NCI-H2107 treated with DMSO at 0.1 percent for 48 hours (cell line): Measurements from ENCODE around the gene GPRC5B.

ENCODE experiments used
- DNase-seq: peaks from one replicate; lab custom pipeline; 2025; ENCODE audit not compliant: unreplicated experiment; lab: John Stamatoyannopoulos, UW

Gene GPRC5B

DNA sequence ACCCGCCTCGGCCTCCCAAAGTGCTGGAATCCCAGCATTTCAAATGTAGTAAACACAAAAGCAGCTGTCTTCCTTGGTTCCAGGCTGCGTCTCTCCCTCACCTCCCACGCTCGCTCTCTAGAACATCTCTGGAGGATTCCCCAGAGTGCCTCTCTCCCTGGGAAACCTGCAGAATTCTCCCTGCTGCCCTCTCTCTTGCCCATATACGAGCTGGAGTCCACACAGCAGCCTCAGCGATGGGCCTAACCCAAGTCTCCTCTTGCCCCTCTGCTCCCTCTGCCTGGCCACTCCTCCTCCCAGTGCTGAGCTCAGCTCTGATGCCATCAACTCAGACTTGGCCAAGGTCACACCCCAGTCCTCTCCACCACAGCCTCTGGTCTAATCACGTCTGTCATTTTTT, 10.6 kb downstream of the GPRC5B start:
- no peak for DNase-seq

DNA sequence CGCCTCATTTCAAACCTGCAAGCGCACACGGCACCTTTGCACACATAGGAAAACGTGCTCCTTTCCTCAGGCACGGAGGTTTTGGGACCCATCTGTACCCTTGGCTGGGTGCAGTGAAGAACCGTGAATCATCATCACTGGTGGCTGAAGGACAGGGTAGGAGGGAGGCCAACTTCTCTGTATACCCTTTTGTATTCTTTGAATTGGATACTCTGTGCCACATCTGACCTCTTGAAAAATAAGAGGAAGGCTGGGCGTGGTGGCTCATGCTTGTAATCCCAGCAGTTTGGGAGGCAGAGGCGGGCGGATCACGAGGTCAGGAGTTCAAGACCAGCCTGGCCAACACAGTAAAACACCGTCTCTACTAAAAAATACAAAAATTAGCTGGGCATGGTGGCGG, 11.7 kb downstream of the GPRC5B start:
- DNase-seq: no peak

DNA sequence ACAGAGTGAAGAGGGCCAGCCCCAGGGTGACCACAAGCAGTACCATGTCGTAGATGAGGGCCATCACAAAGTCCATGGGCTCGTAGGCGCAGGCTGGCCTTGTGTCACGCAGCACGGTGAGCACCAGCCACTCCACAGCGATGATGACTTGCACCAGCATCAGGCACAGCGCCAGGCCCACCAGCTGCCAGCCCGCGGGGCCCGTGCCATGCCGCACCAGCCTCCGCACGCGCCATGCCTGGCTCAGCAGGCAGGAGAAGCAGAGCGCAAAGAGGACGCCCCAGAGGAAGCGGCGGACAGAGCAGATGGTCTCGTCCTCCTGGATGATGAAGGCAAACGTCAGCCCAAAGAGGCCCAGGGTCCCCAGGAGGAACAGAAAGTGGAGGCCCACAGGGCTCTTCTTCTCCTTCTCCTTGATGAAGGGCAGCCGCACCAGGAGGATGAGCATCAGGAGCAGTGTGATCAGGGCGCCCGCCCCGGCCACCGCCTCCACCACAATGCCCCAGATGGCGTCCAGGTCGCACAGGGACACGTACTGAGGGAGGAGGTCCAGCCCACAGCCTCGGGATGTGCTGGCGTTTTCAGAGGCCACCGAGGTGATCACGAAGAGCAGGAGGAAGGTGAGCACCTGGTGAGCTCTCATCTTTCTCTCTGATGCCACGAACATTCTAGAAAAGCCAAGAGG, 12.3 kb downstream of the GPRC5B start:
- DNase-seq: no peak

DNA sequence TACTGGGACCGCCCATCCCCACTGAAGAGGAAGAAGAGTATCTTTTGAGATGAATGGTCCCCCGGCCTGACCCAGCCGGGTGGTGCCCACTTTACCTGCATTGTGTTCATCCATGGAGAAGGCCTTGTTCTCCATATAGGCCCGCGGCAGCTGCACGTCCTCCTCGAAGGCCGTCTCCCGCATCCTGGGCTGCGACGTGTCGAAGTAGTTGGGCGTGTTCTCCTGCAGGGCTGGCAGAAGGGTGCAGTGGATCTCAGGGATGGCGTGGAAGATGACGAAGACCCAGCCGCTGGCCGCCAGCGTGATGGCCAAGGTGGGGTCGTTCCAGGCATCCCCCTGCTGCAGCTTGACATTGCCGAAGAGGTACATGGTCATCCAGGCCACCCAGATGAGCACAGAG, 12.9 kb downstream of the GPRC5B start:
- DNase-seq: no peak

DNA sequence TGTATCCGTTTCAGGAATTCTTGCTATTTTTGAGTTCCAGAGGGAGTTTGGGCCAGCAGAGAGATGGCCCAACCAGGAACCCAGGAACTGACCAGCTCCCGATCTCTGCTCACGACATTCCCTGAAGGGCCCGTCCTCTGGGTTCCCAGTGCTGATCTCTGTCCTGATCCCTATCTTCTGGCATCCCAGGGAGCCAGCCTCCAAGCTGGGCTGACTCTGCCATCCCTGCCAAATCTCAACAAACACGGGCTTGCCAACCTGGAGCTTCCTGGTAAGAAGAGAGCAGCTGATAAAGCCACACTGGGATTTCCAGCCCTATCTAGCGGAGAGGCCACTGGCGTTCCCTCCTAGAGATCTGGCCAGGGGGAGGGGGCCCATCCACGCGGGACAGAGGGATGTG, 16.2 kb downstream of the GPRC5B start:
- no peak for DNase-seq

DNA sequence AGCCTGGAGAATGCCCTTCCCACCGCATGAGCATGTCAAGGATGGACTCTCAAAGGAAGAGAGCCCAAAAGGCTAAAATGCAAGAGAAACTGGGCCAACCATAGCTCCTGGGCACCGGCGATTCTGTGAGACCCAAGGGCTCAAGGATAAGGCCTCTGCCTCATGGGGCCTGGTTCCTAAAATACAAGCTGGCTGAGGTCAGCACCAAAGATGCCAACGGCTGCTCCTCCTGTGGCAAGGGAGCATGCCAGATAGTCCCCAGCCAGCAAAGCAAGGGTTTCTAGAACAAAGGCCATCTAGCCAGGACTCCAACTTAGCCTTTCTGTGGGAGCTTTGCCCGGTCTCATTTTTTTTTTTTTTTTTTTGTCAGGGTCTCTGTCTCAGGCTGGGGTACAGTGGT, 20.1 kb downstream of the GPRC5B start:
- DNase-seq: no peak

DNA sequence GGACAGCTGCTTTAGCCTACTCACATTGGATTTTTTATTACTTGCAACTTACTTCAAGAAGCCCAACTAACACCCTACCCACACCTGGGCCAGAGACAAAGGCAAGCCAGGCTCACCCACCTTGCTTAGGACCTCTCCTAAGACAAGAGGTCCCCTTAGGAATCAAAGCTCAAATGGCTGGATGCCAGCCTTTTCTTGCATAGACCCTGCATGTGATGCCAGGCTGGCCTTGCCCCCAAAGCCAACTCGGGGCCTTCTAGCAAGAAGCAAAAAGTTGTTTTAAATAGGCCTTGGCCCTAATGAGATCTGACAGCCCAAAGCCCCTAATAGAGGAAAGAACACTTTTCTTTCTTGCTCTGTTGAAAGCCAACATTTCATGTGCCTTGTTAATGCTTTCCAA, 20.7 kb downstream of the GPRC5B start:
- DNase-seq: no peak

DNA sequence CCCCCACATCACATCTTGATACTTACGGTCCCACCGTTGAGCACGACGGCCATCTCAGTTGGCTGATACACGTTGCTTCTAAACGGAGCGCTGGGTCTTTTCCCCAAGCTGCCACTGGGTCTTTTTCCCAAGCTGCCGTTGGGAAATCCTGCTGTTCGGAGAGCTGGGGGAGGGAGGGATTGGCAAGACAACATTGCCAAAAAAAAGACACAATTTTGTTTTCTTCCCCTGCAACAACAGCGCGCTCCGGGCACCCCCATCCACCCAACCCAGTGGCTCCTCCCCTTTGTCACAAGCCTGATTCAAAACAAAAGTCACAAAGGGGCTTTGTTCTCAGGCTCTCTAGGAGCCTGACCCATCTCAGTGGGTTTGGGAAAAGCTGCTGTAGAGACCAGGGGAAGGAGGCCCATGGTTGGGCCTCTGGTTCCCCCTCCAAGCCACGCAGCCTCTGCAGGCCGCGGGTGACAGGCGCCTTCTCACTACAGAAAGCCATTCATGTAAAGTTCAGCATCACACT, 22.8 kb downstream of the GPRC5B start:
- DNase-seq: no peak

DNA sequence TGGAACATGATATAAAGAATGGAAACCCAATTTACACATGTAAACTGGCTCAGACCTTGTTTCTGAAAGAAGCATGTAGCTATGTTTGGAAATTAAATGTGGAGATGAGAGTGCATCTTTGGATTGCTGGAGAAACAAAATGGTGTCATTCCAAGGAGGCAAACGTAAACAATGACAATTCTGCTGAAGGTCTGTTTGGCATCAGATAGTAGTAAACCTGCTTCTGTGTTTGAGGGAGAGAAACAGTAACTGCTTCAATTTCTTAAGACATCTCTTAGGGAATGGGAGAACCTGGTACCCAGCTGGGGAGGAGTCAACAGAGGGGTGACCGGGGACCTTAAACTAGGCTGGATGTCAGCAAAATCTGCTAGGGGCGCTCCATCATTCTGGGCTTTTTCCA, 23.5 kb downstream of the GPRC5B start:
- no peak for DNase-seq

DNA sequence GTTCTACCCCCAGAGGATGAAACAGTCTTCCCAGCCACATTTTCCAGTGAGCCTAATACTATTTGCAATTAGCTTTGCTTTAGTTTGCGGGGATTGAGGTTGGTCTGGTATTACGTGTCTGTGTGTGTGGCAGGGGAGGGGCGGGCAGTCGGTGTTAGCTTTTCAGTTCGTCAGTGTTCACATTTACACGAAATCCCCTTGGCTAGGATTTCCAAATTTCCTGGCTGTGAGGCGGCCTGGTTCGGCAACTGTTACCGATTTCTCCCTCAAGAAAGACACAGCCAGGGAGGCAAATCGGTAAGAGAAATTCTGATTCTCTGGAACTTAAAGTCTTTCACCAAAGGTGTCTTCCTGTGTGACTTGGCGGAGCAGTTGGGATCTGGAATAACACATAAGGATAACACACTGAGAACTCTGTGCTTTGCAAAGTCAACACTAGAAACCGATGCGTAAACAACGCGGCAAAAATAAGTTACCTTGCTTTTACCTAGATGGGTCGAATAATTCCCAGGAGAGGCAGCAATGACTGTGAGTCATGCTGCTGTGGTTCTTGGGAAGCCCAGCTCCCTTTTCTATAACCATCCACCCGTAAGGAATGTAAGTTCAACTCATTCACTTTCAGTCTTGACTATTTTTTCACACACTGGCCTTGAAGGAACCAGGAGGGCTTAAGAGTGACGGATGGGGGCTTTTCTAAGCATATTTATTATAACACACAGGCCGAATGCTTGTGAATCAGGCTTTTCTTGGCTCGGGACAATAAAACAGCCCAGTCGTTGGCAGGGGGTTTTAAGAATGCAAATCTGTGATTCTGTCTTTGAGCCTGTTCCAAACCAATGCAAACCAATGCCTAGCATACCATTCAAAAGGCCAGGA, 24.2 kb downstream of the GPRC5B start:
- DNase-seq: peak; percentile 29

DNA sequence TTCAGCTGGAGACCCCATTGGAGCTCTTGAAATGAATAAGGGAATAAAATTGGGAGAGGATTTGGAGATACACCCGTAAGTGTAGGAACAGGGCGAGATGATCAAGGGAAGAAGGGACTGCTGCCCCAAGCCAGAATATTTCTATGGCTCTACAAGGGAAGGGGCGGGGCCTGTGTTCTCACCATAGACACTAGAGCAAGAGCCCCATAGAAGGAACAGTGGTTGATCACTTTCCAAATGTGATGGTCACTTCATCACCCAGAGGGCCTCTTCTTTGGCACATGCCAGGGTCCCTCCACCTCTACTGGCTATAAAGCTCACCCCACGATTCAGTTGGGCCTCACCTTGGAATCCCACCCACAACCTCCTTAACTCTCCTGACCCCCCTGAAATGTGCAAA, 25.0 kb downstream of the GPRC5B start:
- DNase-seq: no peak

DNA sequence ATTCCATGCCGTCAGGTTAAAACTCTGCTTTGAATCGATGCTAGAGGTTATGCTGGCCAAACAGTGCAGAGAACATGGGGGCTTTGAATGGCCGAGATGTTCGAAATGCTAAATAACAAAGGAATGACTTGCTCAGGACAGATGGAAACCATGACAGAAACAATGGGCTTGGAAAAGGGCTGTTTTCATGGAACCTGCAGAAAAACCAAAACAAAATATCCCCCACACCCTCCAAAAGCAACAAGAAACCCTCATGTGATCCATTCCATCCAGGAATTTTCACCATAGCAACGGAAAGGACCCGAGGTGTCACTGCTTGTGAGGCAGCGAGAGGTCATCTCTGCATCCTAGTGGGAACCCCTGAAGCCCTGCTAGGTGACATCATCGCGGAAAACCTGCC, 25.5 kb downstream of the GPRC5B start:
- DNase-seq: no peak

DNA sequence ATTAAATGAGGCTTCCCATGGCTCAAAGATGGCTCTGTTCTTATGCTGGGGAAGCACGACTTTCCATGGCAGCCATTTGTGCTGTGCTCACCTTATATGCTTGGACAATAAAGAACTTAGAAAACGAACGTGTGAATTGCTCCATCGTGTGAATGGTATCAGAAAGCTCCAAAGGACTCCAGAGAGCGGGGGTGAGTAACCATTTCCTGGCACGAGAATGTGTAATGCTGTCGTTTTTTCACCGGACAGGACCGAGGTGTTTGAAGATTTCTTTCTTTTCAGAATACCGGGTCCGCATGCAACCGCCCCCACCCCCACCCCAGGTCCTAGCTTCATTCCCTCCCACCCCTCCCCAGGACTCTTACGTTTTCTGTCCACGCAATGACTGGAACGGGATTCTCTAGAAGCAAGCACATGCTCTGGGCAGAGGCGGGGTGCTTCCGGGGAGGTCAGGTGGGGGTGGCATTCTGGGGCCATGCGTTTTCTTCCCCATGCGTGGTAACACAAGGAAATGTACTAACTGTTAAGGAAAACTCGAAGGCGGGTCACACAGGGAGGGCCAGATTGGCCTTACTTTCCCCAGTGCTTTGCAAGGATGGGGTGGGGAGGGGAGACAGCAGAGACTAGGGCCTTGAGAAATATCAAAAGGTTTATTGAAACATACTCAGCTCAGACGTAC, 26.2 kb downstream of the GPRC5B start:
- no peak for DNase-seq

DNA sequence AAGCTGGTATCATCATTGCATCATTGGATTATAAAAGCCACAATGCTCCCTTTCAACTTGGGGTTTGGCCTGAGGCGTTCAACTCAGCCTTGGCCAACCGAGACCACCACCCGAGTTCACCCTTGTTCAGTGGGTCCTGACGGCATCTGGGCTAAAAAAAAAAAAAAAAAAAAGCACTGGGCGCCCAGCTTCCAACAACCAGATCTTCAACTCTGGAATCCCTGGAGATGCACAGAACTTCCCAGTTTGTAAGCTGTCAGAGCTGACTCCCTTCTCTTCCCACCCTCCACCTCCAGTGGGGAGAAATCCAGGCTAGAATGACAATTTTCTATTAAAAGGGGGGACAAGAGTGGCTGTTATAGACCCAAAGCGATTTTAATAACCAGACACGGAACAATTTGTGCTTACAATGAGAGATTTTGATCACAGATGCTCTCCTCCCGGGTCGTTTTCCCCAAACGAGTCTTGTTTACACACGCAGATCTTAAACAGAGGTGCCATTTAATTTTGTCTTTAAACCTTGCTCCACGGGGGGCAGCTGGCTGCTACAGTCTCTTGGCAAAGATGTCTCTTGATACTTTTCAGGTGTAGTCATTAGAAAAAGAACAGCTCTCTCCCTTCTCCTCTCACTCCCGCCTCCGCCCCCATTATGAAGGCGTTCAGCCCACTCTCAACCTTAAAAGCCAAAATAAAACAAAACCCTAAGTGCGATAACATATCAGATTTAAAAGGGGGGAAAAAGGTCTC, 26.9 kb downstream of the GPRC5B start:
- DNase-seq: peak; percentile 56

DNA sequence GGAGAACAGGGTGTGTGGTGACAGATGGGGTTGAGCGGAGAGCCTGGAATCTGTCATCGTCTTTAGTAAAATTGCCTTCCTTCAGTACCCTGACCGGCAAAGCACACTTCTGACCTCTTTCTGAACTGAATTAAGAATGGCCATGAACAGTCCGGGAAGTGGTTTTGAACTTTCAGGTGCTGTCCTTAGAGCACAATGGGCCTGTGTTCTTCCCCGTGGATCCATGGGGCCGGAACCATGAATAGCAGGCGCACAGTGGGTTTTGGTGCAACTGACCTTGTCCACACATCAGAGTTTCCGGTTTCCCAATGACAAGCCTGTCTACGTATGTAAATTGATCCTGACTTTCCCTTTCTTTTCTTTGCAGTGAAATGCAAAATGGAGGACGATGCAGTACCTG, 28.5 kb downstream of the GPRC5B start:
- no peak for DNase-seq

DNA sequence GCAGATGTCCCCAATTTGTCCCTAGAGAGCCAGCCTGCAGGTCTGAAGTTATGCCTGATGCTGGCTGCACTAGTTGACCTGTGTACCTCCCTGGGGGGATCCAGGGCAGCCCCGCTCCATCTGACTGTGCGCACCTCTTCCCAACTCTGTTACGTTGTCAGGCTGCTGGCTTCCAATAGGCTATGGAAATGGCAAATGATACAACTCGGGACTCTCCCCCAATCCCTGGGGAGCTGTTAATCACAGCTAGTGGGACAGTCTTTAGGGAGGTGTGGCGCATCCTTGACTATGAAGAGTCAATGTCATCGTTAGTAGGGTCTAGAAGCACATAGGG, 30.1 kb downstream of the GPRC5B start:
- no peak for DNase-seq

DNA sequence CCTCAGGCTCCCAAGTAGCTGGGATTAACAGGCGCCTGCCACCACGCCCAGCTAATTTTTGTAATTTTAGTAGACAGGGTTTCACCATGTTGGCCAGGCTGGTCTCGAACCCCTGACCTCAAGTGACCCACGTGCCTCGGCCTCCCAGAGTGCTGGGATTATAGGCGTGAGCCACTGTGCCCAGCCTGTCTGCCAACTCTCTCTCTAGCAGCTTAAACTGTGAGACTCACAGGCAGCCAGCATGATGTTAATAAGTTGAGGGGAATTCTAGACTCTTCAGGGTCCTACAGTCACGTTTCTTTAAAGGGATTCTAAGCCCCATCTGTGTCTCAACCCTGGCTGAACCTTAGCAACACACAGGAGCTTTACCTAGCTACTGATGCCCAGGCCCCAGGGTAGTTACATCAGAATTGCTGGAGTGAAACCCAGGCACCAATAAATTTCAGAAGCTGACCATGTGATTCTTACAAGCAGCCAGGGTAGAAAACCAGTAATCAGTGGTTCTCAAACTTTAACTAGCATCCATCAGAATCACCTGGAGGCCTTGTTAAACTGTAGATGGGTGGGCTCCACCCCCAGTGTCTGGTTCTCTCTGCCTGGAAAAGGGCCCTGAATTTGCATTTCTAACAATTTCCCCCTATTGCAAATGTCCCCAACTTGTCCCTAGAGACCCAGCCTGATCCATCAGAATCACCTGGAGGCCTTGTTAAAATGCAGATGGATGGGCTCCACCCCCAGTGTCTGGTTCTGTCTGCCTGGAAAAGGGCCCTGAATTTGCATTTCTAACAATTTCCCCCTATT, 30.7 kb downstream of the GPRC5B start:
- peak; percentile 88 for DNase-seq

DNA sequence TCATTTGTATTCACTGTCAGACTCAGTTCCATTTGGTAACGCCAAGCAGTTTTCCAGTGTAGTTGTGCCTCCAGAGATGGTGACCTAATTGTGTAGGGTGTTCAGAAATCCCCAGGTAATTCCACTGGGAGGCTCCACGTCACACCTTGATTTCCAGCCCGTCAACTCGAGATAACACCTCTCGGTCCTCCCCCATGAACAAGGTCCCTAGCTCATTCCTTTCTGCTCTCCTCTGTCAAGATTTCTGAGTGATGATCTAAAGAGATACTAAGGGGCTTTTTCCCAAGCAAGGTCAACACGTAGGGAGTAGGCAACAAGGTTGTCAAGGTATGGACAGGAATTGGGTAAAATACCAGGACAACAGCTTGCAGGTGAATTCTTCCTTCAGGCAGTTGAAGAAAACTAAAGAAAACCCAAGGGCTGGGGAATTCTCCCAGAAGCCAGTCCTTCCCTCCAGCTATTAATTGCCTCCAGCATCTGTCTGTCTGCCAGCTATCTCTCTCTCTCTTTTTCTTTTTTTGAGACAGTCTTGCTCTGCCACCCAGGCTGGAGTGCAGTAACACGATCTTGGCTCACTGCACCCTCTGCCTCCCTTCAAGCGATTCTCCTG, 31.4 kb downstream of the GPRC5B start:
- DNase-seq: no peak

DNA sequence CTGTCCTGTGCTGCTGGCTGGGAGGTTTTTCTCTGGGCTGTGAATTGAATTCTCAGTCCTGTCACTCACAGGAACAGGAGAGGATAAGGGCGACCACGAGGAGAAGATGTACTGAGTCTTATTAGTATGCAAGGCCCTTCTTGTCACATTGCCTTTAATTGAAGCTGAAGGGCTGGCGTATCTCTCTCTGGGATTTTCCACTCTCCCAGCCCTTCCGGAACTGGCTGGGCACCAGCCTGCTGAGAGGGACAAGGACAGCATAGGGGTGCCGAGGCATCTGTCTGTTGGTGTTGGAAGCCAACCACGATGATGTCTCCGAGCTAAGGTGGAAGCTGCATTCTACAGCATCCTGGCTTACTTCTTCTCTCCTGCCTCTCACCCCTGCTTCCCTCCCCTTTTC, 33.2 kb downstream of the GPRC5B start:
- DNase-seq: no peak
